Memory B cell (primary cell): ENCODE data around the gene PGLYRP3.

Experiments used
- ATAC-seq: fragments of 150-1000 bp; cut with Tn5 transposase; 2 replicates; pipeline ENCODE4 v1.10.0; 2021; ENCODE audit warnings: low read depth, mild to moderate bottlenecking, moderate library complexity
- DNase-seq, 2 donors: peaks; one replicate each; pipeline ENCODE4 v3.0.0; 2022; ENCODE audit warnings: low spot score in 2 of 2
- H3K27ac Mint-ChIP-seq: one replicate; pipeline ENCODE4 v1.8.0; 2022; ENCODE audit warnings: mild to moderate bottlenecking, moderate library complexity, mixed read lengths
- H3K27me3 Mint-ChIP-seq: one replicate; pipeline ENCODE4 v1.8.0; 2022; ENCODE audit warnings: mixed read lengths
- H3K36me3 Mint-ChIP-seq: one replicate; pipeline ENCODE4 v1.8.0; 2022; ENCODE audit warnings: mild to moderate bottlenecking, mixed read lengths
- H3K4me1 Mint-ChIP-seq: one replicate; pipeline ENCODE4 v1.8.0; 2022; ENCODE audit warnings: mixed read lengths
- H3K4me3 Mint-ChIP-seq: one replicate; pipeline ENCODE4 v1.8.0; 2022; ENCODE audit warnings: mild to moderate bottlenecking, moderate library complexity, mixed read lengths
- H3K9me3 Mint-ChIP-seq: one replicate; pipeline ENCODE4 v1.8.0; 2022; ENCODE audit warnings: mixed read lengths

Gene PGLYRP3

GRCh38 chr1:153272186-153272585, 40.6 kb downstream of the PGLYRP3 start:
- no peaks in the 10 kb centered on the region for H3K9me3 Mint-ChIP-seq
- no peak overlapping the region for H3K27ac Mint-ChIP-seq
- H3K27me3 Mint-ChIP-seq, result peaks cover 3% of the 10 kb centered on the region
- H3K4me1 Mint-ChIP-seq, result no peaks in the 10 kb centered on the region
- no peak for ATAC-seq
- H3K36me3 Mint-ChIP-seq, result no peaks in the 10 kb centered on the region
- no peak for DNase-seq
- no peak overlapping the region for H3K4me3 Mint-ChIP-seq

DNA sequence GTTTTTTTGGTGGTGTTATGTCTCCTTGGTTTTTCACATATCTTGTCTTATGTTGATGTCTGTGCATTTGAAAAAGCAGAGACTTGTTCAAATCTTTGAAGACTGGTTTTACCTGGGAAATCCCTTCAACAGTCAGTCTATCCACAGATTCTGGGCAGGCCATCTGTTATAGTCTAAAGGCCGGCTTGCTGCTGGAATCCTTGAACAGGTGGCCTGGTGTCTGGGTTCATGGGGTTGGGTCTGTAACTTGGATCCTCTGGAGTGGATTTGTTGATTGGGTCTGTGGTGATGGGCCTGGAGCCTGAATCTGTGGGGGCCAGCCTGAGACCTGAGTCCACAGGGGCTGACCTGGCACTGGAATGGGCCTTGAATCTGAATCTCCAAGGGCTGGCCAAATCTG, 41.0 kb downstream of the PGLYRP3 start:
- ATAC-seq, result no peak
- DNase-seq, result no peak
- Mint-ChIP-seq H3K4me3 (no peak overlapping the region), H3K9me3 (no peaks in the 10 kb centered on the region), H3K4me1 (no peaks in the 10 kb centered on the region), H3K36me3 (no peaks in the 10 kb centered on the region), H3K27ac (no peak overlapping the region), H3K27me3 (peaks cover 3% of the 10 kb centered on the region)

- ATAC-seq (no peak), DNase-seq (no peak)
- no peak overlapping the region for H3K4me3 Mint-ChIP-seq
- no peaks in the 10 kb centered on the region for H3K36me3 Mint-ChIP-seq
- peaks cover 13% of the 10 kb centered on the region for H3K27me3 Mint-ChIP-seq
- H3K4me1 Mint-ChIP-seq, result peaks cover 13% of the 10 kb centered on the region
- H3K9me3 Mint-ChIP-seq, result peaks cover 3% of the 10 kb centered on the region
- no peak overlapping the region for H3K27ac Mint-ChIP-seq
Observed at GRCh38 chr1:153265457-153265856, 47.3 kb downstream of the PGLYRP3 start.

GRCh38 chr1:153262462-153263157, 50.1 kb downstream of the PGLYRP3 start:
- ATAC-seq (peak; percentile 77), DNase-seq (peak in 1 of 2 donors; percentile 28)
- Mint-ChIP-seq H3K27ac (peak overlapping the region; percentile 48), H3K4me3 (peak overlapping the region; percentile 79), H3K27me3 (peaks cover 14% of the 10 kb centered on the region), H3K9me3 (peaks cover 3% of the 10 kb centered on the region), H3K4me1 (peaks cover 15% of the 10 kb centered on the region), H3K36me3 (no peaks in the 10 kb centered on the region)

DNA sequence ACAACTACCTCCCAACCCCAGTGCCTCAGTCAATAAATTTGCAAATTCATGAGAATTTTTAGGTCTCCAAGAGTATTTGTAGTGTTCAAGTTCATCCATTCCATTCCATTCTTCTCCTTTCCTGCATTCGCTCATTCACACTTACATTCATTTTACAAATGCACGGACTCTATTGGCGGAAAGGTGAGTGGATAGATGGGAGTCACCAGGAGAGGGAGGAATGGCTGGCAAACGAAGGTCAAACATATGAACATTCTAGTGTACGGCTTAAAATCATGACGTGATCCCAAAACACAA, 50.7 kb downstream of the PGLYRP3 start:
- Mint-ChIP-seq H3K27ac (peak overlapping the region; percentile 48), H3K4me1 (peaks cover 15% of the 10 kb centered on the region), H3K36me3 (no peaks in the 10 kb centered on the region), H3K27me3 (peaks cover 14% of the 10 kb centered on the region), H3K9me3 (peaks cover 3% of the 10 kb centered on the region), H3K4me3 (peak overlapping the region; percentile 79)
- no peak for ATAC-seq
- no peak for DNase-seq

DNA sequence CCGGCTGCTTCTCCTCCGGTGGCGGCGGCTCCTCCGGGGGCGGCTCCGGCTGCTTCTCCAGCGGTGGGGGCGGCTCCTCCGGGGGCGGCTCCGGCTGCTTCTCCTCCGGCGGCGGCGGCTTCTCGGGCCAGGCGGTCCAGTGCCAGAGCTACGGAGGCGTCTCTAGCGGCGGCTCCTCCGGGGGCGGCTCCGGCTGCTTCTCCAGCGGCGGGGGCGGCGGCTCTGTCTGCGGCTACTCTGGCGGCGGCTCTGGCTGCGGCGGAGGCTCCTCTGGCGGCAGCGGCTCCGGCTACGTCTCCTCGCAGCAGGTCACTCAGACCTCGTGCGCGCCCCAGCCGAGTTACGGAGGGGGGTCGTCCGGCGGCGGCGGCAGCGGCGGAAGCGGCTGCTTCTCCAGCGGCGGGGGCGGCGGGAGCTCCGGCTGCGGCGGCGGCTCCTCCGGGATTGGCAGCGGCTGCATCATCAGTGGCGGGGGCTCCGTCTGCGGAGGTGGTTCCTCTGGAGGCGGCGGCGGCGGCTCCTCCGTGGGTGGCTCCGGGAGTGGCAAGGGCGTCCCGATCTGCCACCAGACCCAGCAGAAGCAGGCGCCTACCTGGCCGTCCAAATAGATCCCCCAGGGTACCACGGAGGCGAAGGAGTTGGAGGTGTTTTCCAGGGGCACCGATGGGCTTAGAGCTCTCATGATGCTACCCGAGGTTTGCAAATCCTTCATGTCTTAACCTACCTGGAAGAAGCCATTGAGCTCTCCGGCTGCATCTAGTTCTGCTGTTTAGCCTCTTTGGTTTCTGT, 51.3 kb downstream of the PGLYRP3 start:
- Mint-ChIP-seq H3K4me1 (peaks cover 15% of the 10 kb centered on the region), H3K4me3 (peak overlapping the region; percentile 79), H3K27me3 (peaks cover 14% of the 10 kb centered on the region), H3K36me3 (no peaks in the 10 kb centered on the region), H3K9me3 (peaks cover 3% of the 10 kb centered on the region), H3K27ac (peak overlapping the region; percentile 48)
- DNase-seq (peak; percentile 8 to 49), ATAC-seq (peak; percentile 27)

GRCh38 chr1:153260585-153261280, 52.0 kb downstream of the PGLYRP3 start:
- H3K4me3 Mint-ChIP-seq, result peak overlapping the region; percentile 67
- H3K36me3 Mint-ChIP-seq, result no peaks in the 10 kb centered on the region
- H3K9me3 Mint-ChIP-seq, result no peaks in the 10 kb centered on the region
- ATAC-seq (peak; percentile 16), DNase-seq (no peak)
- H3K27ac Mint-ChIP-seq, result peak overlapping the region; percentile 9
- H3K27me3 Mint-ChIP-seq, result peaks cover 10% of the 10 kb centered on the region
- peaks cover 15% of the 10 kb centered on the region for H3K4me1 Mint-ChIP-seq

DNA sequence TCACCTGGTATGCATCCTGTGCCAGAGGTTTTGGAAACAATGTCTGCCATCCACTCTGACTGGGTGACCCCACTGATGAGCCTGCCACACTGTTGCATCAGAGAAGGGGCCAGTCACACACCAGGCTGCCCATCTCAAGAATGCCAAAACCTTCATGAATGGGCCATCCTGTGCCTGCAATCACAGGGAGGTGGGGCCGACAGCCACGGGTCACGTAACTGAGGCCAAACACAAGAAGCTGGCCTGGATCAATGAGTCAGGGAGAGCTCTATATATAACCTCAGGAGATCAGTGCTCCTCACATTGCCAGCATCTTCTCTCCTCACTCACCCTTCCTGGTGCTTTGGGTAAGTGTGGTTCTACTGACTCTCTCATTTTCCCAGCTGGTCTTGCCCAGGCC, 53.4 kb downstream of the PGLYRP3 start, which contains the start of gene LORICRIN:
Gene LORICRIN, plus strand, starts transcription at position 301 of the 400 bp plus-strand sequence. CDS start 1,263 bp downstream, outside the sequence.
- H3K27me3 Mint-ChIP-seq, result peaks cover 10% of the 10 kb centered on the region
- no peak for DNase-seq
- peak within 1 kb of the TSS; percentile 67 for H3K4me3 Mint-ChIP-seq
- H3K27ac Mint-ChIP-seq, result peak within 1 kb of the TSS; percentile 9
- no peak for ATAC-seq
- no peaks in the 10 kb centered on the region for H3K36me3 Mint-ChIP-seq
- peaks cover 15% of the 10 kb centered on the region for H3K4me1 Mint-ChIP-seq
- no peaks in the 10 kb centered on the region for H3K9me3 Mint-ChIP-seq

DNA sequence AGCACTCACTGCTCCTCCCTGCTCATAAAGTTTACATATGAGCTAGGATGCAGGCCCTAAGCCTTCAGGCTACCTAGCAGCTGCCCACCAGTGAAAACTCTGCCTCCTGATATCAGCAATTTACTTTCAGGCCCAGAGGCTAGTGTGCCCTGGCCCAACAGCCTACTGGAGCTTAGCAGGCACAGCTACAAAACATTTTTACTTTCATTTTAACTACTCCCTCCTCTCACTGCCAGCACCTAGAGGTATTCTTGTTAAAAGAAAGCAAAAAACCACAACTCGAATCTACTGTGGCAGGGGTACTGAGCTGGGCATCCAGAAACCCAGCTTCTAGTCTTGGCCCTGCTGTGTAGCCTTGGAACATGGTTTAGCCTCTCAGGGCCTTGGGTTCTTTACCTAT, 59.1 kb downstream of the PGLYRP3 start:
- no peaks in the 10 kb centered on the region for H3K9me3 Mint-ChIP-seq
- no peak for ATAC-seq
- H3K4me1 Mint-ChIP-seq, result peaks cover 3% of the 10 kb centered on the region
- peaks cover 19% of the 10 kb centered on the region for H3K27me3 Mint-ChIP-seq
- H3K4me3 Mint-ChIP-seq, result no peak overlapping the region
- no peak for DNase-seq
- H3K36me3 Mint-ChIP-seq, result no peaks in the 10 kb centered on the region
- no peak overlapping the region for H3K27ac Mint-ChIP-seq

- Mint-ChIP-seq H3K27ac (no peak overlapping the region), H3K9me3 (no peaks in the 10 kb centered on the region), H3K36me3 (no peaks in the 10 kb centered on the region), H3K4me3 (no peak overlapping the region), H3K27me3 (peaks cover 19% of the 10 kb centered on the region), H3K4me1 (peaks cover 3% of the 10 kb centered on the region)
- DNase-seq, result no peak
- ATAC-seq, result no peak
Observed at GRCh38 chr1:153253076-153253475, 59.7 kb downstream of the PGLYRP3 start.

DNA sequence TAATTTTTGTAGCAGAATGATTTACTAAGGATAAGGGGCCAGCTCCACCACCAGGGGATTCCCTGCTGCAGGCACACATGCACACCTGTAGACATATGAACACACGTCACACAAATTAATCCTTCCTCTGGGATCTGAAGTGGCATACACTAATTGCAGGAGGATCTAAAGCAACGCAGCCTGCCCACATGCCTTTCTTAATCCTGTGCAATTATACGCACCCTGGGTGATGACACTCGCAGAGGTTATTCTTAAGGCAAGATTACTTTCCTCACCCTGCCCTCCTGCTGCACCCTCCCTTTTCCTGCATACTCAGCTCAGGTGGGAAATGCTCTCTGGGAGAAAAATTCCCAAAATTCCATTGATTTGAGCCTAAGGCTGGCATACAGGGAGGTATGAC, 60.8 kb downstream of the PGLYRP3 start:
- ATAC-seq (no peak), DNase-seq (no peak)
- H3K4me1 Mint-ChIP-seq, result peaks cover 3% of the 10 kb centered on the region
- no peaks in the 10 kb centered on the region for H3K36me3 Mint-ChIP-seq
- H3K4me3 Mint-ChIP-seq, result no peak overlapping the region
- H3K27me3 Mint-ChIP-seq, result peaks cover 25% of the 10 kb centered on the region
- no peak overlapping the region for H3K27ac Mint-ChIP-seq
- H3K9me3 Mint-ChIP-seq, result no peaks in the 10 kb centered on the region

DNA sequence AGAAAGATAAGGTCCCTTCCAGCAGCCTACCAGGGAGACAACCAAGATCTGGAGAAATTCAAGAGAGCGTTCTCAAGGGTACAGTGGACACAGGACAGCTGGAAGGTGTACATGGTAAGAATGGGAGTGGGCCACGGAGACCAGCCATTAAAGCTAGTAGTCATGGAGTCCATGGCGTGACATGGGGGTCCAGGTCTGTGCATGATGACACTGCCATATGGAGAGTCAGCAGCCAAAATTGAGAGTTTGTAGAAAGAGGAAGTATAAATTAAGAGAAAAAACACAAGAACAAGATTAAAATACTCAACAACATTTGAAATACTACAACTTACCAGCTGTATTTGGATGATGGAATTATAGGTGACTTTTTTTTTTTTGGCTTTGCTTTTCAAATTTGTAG, 61.2 kb downstream of the PGLYRP3 start:
- Mint-ChIP-seq H3K36me3 (no peaks in the 10 kb centered on the region), H3K4me3 (no peak overlapping the region), H3K27ac (no peak overlapping the region), H3K4me1 (peaks cover 3% of the 10 kb centered on the region), H3K9me3 (no peaks in the 10 kb centered on the region), H3K27me3 (peaks cover 25% of the 10 kb centered on the region)
- no peak for DNase-seq
- no peak for ATAC-seq

- no peaks in the 10 kb centered on the region for H3K9me3 Mint-ChIP-seq
- H3K4me3 Mint-ChIP-seq, result no peak overlapping the region
- DNase-seq, result no peak
- peaks cover 28% of the 10 kb centered on the region for H3K27me3 Mint-ChIP-seq
- H3K27ac Mint-ChIP-seq, result no peak overlapping the region
- ATAC-seq, result no peak
- H3K36me3 Mint-ChIP-seq, result no peaks in the 10 kb centered on the region
- peaks cover 3% of the 10 kb centered on the region for H3K4me1 Mint-ChIP-seq
Observed at GRCh38 chr1:153251087-153251486, 61.7 kb downstream of the PGLYRP3 start.

- Mint-ChIP-seq H3K4me3 (no peak overlapping the region), H3K27ac (no peak overlapping the region), H3K4me1 (peaks cover 3% of the 10 kb centered on the region), H3K27me3 (peaks cover 28% of the 10 kb centered on the region), H3K36me3 (no peaks in the 10 kb centered on the region), H3K9me3 (no peaks in the 10 kb centered on the region)
- DNase-seq (no peak), ATAC-seq (no peak)
Observed at GRCh38 chr1:153250166-153250565, 62.6 kb downstream of the PGLYRP3 start.
